H9 (cell line): Measurements from ENCODE around the gene ATOX1. TPM values are rescaled to one million over a fixed set of nuclear protein-coding genes. Genes with fewer than 3 reads are reported as not detected.

Experiments used
- DNase-seq: peaks from one replicate; pipeline ENCODE4 v3.0.0-alpha.2; 2017
- H2AFZ ChIP-seq: one replicate; pipeline ENCODE4 v1.6.1; 2013; ENCODE audit warnings: mild to moderate bottlenecking, low read length, control low read depth, moderate library complexity
- H2AK5ac ChIP-seq: 2 replicates; pipeline ENCODE4 v1.6.1; 2013; ENCODE audit warnings: low read length, control low read depth, mixed read lengths; ENCODE audit not compliant: insufficient read length
- H2BK120ac ChIP-seq: one replicate; pipeline ENCODE4 v1.6.1; 2013; ENCODE audit warnings: low read depth, mild to moderate bottlenecking, low read length, control low read depth, inconsistent platforms; ENCODE audit not compliant: poor library complexity, severe bottlenecking
- H2BK12ac ChIP-seq: 2 replicates; pipeline ENCODE4 v1.6.1; 2013; ENCODE audit warnings: low read length, control low read depth, mixed read lengths, low read depth; ENCODE audit not compliant: insufficient read length
- H2BK15ac ChIP-seq: 2 replicates; pipeline ENCODE4 v1.6.1; 2013; ENCODE audit warnings: low read depth, low read length, control low read depth
- H2BK20ac ChIP-seq: one replicate; pipeline ENCODE4 v1.6.1; 2013; ENCODE audit warnings: low read depth, mild to moderate bottlenecking, low read length, control low read depth, inconsistent platforms; ENCODE audit not compliant: poor library complexity, severe bottlenecking
- H2BK5ac ChIP-seq: 2 replicates; pipeline ENCODE4 v1.6.1; 2013; ENCODE audit warnings: low read length, control low read depth, mixed read lengths; ENCODE audit not compliant: insufficient read length
- H3K14ac ChIP-seq: 2 replicates; pipeline ENCODE4 v1.6.1; 2013; ENCODE audit warnings: low read length, control low read depth; ENCODE audit not compliant: insufficient read depth
- H3K18ac ChIP-seq: 2 replicates; pipeline ENCODE4 v1.6.1; 2013; ENCODE audit warnings: low read depth, mild to moderate bottlenecking, mixed read lengths, low read length, control low read depth; ENCODE audit not compliant: insufficient read length
- H3K23ac ChIP-seq: 2 replicates; pipeline ENCODE4 v1.6.1; 2013; ENCODE audit warnings: low read length, control low read depth, mixed read lengths, low read depth; ENCODE audit not compliant: insufficient read length
- H3K23me2 ChIP-seq: 2 replicates; pipeline ENCODE4 v1.6.1; 2013; ENCODE audit warnings: low read depth, mild to moderate bottlenecking, mixed read lengths, low read length, control low read depth; ENCODE audit not compliant: insufficient read length, poor library complexity, severe bottlenecking
- H3K27ac ChIP-seq: 2 replicates; pipeline ENCODE4 v1.5.1; 2013; ENCODE audit warnings: low read length, control low read depth, mixed read lengths, low read depth; ENCODE audit not compliant: insufficient read length
- H3K27me3 ChIP-seq: 2 replicates; pipeline ENCODE4 v1.6.1; 2013; ENCODE audit warnings: low read length, control low read depth, inconsistent platforms; ENCODE audit not compliant: insufficient read depth
- H3K4ac ChIP-seq: 2 replicates; pipeline ENCODE4 v1.6.1; 2013; ENCODE audit warnings: low read depth, mild to moderate bottlenecking, control low read depth, inconsistent platforms, low read length, moderate library complexity
- H3K4me1 ChIP-seq: 2 replicates; pipeline ENCODE4 v1.6.1; 2013; ENCODE audit warnings: low read length, control low read depth, inconsistent platforms; ENCODE audit not compliant: insufficient read depth
- H3K4me2 ChIP-seq: 2 replicates; pipeline ENCODE4 v1.6.1; 2013; ENCODE audit warnings: low read length, control low read depth, mixed read lengths; ENCODE audit not compliant: insufficient read length, insufficient read depth
- H3K56ac ChIP-seq: 2 replicates; pipeline ENCODE4 v1.6.1; 2013; ENCODE audit warnings: low read depth, mild to moderate bottlenecking, mixed read lengths, low read length, control low read depth; ENCODE audit not compliant: insufficient read length
- H3K79me1 ChIP-seq: 2 replicates; pipeline ENCODE4 v1.6.1; 2013; ENCODE audit warnings: low read depth, mild to moderate bottlenecking, moderate library complexity, low read length, control low read depth, inconsistent platforms; ENCODE audit not compliant: insufficient read depth, poor library complexity, severe bottlenecking
- H3K79me2 ChIP-seq: 2 replicates; pipeline ENCODE4 v1.6.1; 2013; ENCODE audit warnings: low read length, control low read depth, inconsistent platforms; ENCODE audit not compliant: insufficient read depth
- H3K9ac ChIP-seq: 2 replicates; pipeline ENCODE4 v1.6.1; 2013; ENCODE audit warnings: low read length, control low read depth, mixed read lengths; ENCODE audit not compliant: insufficient read length; ENCODE audit errors: extremely low read depth
- H3K9me3 ChIP-seq: one replicate; pipeline ENCODE4 v1.6.1; 2013; ENCODE audit warnings: low read depth, low read length, inconsistent platforms; ENCODE audit not compliant: control insufficient read depth
- H3T11ph ChIP-seq: one replicate; pipeline ENCODE4 v1.6.1; 2013; ENCODE audit warnings: mild to moderate bottlenecking, low read length, control low read depth, inconsistent platforms
- H4K20me1 ChIP-seq: one replicate; pipeline ENCODE4 v1.6.1; 2013; ENCODE audit not compliant: control insufficient read depth, insufficient read length, insufficient read depth
- H4K5ac ChIP-seq: 2 replicates; pipeline ENCODE4 v1.6.1; 2013; ENCODE audit warnings: low read depth, mild to moderate bottlenecking, mixed read lengths, low read length, control low read depth; ENCODE audit not compliant: insufficient read length
- H4K8ac ChIP-seq: replicated peaks from 2 replicates; pipeline ENCODE4 v1.6.1; 2013; ENCODE audit warnings: low read length, control low read depth, mixed read lengths, low read depth; ENCODE audit not compliant: insufficient read length
- H4K91ac ChIP-seq: 2 replicates; pipeline ENCODE4 v1.6.1; 2013; ENCODE audit warnings: low read depth, mild to moderate bottlenecking, moderate library complexity, mixed read lengths, low read length, control low read depth; ENCODE audit not compliant: insufficient read length
- H3K27ac Mint-ChIP-seq, 3 experiments: 2 replicates in 2 of 3; 3 replicates in 1 of 3; pipeline ENCODE4 v1.8.0; 2020 to 2021; ENCODE audit warnings: mixed read lengths in 3 of 3, mild to moderate bottlenecking in 1 of 3, moderate library complexity in 1 of 3
- H3K27me3 Mint-ChIP-seq: 2 replicates; pipeline ENCODE4 v1.8.0; 2021; ENCODE audit warnings: low read depth, mild to moderate bottlenecking, moderate library complexity, mixed read lengths
- H3K36me3 Mint-ChIP-seq, 3 experiments: 2 replicates in 2 of 3; 3 replicates in 1 of 3; pipeline ENCODE4 v1.8.0; 2020 to 2021; ENCODE audit warnings: low read depth in 3 of 3, mixed read lengths in 3 of 3; ENCODE audit not compliant: insufficient read depth in 1 of 3
- H3K4me1 Mint-ChIP-seq, 2 experiments: 2 replicates each; pipeline ENCODE4 v1.8.0; 2020; ENCODE audit warnings: mixed read lengths in 2 of 2
- H3K4me3 Mint-ChIP-seq, 2 experiments: 2 replicates in 1 of 2; 3 replicates in 1 of 2; pipeline ENCODE4 v1.8.0; 2020 to 2021; ENCODE audit warnings: mild to moderate bottlenecking in 2 of 2, mixed read lengths in 2 of 2, moderate library complexity in 1 of 2
- H3K9me3 Mint-ChIP-seq, 2 experiments: 2 replicates in 1 of 2; 3 replicates in 1 of 2; pipeline ENCODE4 v1.8.0; 2020; ENCODE audit warnings: mild to moderate bottlenecking in 2 of 2, mixed read lengths in 2 of 2, moderate library complexity in 1 of 2
- WGBS: extraction: QIAGEN DNeasy Blood & Tissue Kit; methylation state at CpG from one replicate; pipeline ENCODE4 v1.1.7; 2013; ENCODE audit warnings: missing lambda C conversion rate, low lambda C conversion rate, mixed read lengths; ENCODE audit not compliant: insufficient read length; ENCODE audit errors: extremely low coverage; 5-methylcytosine and 5-hydroxymethylcytosine counted together
- total RNA-seq: library from RNA; stranded (reverse); gene quantifications from 2 replicates; pipeline ENCODE4 v1.2.1, GENCODE V29; 2021
- TF ChIP-seq, protein P1 (sequence below): fragments of 200-600 bp; sonication (generic); conservative IDR thresholded peaks from 3 replicates; pipeline ENCODE4 v1.8.0; 2021; ENCODE audit warnings: antibody characterized with exemption, mild to moderate bottlenecking

Gene ATOX1
- total RNA-seq, 1 experiment from 2014 or later: 75.0 TPM

DNA sequence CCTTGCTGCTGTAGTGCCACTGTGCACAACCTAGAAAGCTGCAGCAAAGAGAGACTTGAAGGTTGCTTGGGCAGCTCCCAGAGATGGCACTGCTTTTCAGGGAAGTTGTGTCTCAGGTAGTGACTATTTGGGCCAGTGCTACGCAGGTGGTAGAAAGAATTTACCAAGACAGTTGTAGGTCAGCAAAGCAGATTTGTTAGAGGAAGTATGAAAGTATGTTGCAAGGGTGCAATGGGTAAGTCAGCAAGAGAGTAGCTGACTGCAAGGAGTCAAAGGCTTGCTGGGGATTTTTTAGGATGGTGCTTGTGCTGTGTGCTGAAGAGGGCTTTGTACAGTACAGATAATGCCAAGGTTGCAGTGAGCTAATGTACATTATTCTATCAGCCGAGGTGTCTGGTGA is 38.2 kb downstream of the ATOX1 start:
- peaks cover 0 to 4% of the 10 kb centered on the region in 2 experiments; a peak in 4 of 5 replicates for H3K9me3 Mint-ChIP-seq
- H4K20me1 ChIP-seq: no peaks in the 10 kb centered on the region

More for the DNA sequence above, 38.2 kb downstream of the ATOX1 start:
- DNase-seq: no peak
- Mint-ChIP-seq H3K4me3 (no peak overlapping the region), H3K36me3 (peaks cover 0 to 5% (median 0%) of the 10 kb centered on the region in 3 experiments; a peak in 2 of 7 replicates), H3K27ac (no peak overlapping the region; a peak in 1 of 7 replicates), H3K4me1 (peaks cover 15 to 23% of the 10 kb centered on the region in 2 experiments), H3K27me3 (peaks cover 1% of the 10 kb centered on the region)
- no peak overlapping the region for H2AFZ ChIP-seq
- H4K8ac ChIP-seq: no peak overlapping the region
- H3T11ph ChIP-seq: no peak overlapping the region
- H2BK120ac ChIP-seq: no peak overlapping the region
- no peaks in the 10 kb centered on the region for H3K27me3 ChIP-seq
- H2BK5ac ChIP-seq: no peak overlapping the region
- no peaks in the 10 kb centered on the region for H3K79me1 ChIP-seq
- no peak overlapping the region for H4K91ac ChIP-seq
- peaks cover 7% of the 10 kb centered on the region for H3K4me1 ChIP-seq
- WGBS: no CpG with 5 or more reads among the region's 2 CpGs
- H2BK15ac ChIP-seq: no peak overlapping the region
- H3K79me2 ChIP-seq: no peaks in the 10 kb centered on the region
- no peak overlapping the region for H3K4ac ChIP-seq
- no peaks in the 10 kb centered on the region for H3K23me2 ChIP-seq
- no peaks in the 10 kb centered on the region for H3K9me3 ChIP-seq
- H3K27ac ChIP-seq: no peak overlapping the region
- H3K9ac ChIP-seq: no peak overlapping the region
- H3K56ac ChIP-seq: no peak overlapping the region
- TF ChIP-seq, protein P1, sequence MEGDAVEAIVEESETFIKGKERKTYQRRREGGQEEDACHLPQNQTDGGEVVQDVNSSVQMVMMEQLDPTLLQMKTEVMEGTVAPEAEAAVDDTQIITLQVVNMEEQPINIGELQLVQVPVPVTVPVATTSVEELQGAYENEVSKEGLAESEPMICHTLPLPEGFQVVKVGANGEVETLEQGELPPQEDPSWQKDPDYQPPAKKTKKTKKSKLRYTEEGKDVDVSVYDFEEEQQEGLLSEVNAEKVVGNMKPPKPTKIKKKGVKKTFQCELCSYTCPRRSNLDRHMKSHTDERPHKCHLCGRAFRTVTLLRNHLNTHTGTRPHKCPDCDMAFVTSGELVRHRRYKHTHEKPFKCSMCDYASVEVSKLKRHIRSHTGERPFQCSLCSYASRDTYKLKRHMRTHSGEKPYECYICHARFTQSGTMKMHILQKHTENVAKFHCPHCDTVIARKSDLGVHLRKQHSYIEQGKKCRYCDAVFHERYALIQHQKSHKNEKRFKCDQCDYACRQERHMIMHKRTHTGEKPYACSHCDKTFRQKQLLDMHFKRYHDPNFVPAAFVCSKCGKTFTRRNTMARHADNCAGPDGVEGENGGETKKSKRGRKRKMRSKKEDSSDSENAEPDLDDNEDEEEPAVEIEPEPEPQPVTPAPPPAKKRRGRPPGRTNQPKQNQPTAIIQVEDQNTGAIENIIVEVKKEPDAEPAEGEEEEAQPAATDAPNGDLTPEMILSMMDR: no peak
- H2AK5ac ChIP-seq: no peak overlapping the region
- H2BK20ac ChIP-seq: no peak overlapping the region
- no peak overlapping the region for H3K18ac ChIP-seq
- H3K4me2 ChIP-seq: no peak overlapping the region
- H4K5ac ChIP-seq: no peak overlapping the region
- no peak overlapping the region for H3K14ac ChIP-seq
- H3K23ac ChIP-seq: no peak overlapping the region
- H2BK12ac ChIP-seq: no peak overlapping the region
